Activated naive CD8-positive, alpha-beta T cell treated with anti-CD3 and anti-CD28 coated beads, Interleukin-2, amount 10 ng/mL, durations not matched to agents 7 days and 5 days (primary cell): ENCODE results near the gene PCBP1. TPM values are rescaled to one million over a fixed set of nuclear protein-coding genes. Genes with fewer than 3 reads are reported as not detected.
"Not testable (repeated sequence)": the region's sequence is repeated elsewhere in the genome, so short reads cannot be mapped to it uniquely, and the experiment has no call there.

Experiments
- ATAC-seq: fragments of 150-1000 bp; cut with Tn5 transposase; one replicate; pipeline ENCODE4 v1.10.0; 2021; ENCODE audit warnings: low read depth, moderate library complexity
- POLR2A ChIA-PET: fragments of 350-600 bp; sonication (Branson Sonifier 250); formaldehyde crosslinking; loops from one replicate; lab custom pipeline; 2021; ENCODE audit warnings: antibody characterized with exemption; lab: Charles Lee
- DNase-seq: peaks from one replicate; pipeline ENCODE4 v3.0.0; 2021
- H3K27ac Mint-ChIP-seq: one replicate; pipeline ENCODE4 v1.8.0; 2022; ENCODE audit warnings: mild to moderate bottlenecking, mixed read lengths
- H3K27me3 Mint-ChIP-seq: one replicate; pipeline ENCODE4 v1.8.0; 2022; ENCODE audit warnings: mild to moderate bottlenecking, moderate library complexity, mixed read lengths
- H3K36me3 Mint-ChIP-seq: one replicate; pipeline ENCODE4 v1.8.0; 2021; ENCODE audit warnings: mild to moderate bottlenecking, mixed read lengths
- H3K4me1 Mint-ChIP-seq: one replicate; pipeline ENCODE4 v1.8.0; 2021; ENCODE audit warnings: mixed read lengths
- H3K4me3 Mint-ChIP-seq: one replicate; pipeline ENCODE4 v1.8.0; 2022; ENCODE audit warnings: mild to moderate bottlenecking, moderate library complexity, mixed read lengths
- H3K9me3 Mint-ChIP-seq: one replicate; pipeline ENCODE4 v1.8.0; 2021; ENCODE audit warnings: mixed read lengths
- total RNA-seq, 2 experiments: library from RNA; stranded (reverse); gene quantifications; one replicate each; pipeline ENCODE4 v1.2.3, GENCODE V29; 2021

PCBP1 gene
- total RNA-seq, 2 experiments from 2014 or later = 459 to 467 TPM

GRCh38 chr2:70110397-70110796, 23.1 kb downstream of the PCBP1 start:
- ATAC-seq, H3K9me3 Mint-ChIP-seq, H3K4me3 Mint-ChIP-seq, H3K27me3 Mint-ChIP-seq, H3K36me3 Mint-ChIP-seq: not testable (repeated sequence)
- peaks cover 43% of the 10 kb centered on the region for H3K4me1 Mint-ChIP-seq
- POLR2A ChIA-PET = interaction anchor here (6.4 to 9.3 kb wide), 3 partner anchors 14 to 25 kb away, joined by 114 to 262 read pairs (median 169); partner anchors contain the start of gene PCBP1
- H3K27ac Mint-ChIP-seq = peak overlapping the region; percentile 96
- peak; percentile 16 for DNase-seq

GRCh38 chr2:70111752-70112591, 24.7 kb downstream of the PCBP1 start:
- POLR2A ChIA-PET = interaction anchor here (0.7 to 9.3 kb wide), 4 partner anchors 12 to 30 kb away, joined by 3 to 262 read pairs (median 63); partner anchors contain the start of gene PCBP1
- Mint-ChIP-seq H3K36me3 (no peaks in the 10 kb centered on the region), H3K27me3 (no peaks in the 10 kb centered on the region), H3K27ac (no peak overlapping the region), H3K4me1 (peaks cover 50% of the 10 kb centered on the region), H3K4me3 (no peak overlapping the region), H3K9me3 (no peaks in the 10 kb centered on the region)
- DNase-seq (peak; percentile 18), ATAC-seq (no peak)

GRCh38 chr2:70113359-70114070, 26.2 kb downstream of the PCBP1 start:
- POLR2A ChIA-PET = interaction anchor here (1.2 to 1.6 kb wide), 3 partner anchors 9 to 23 kb away, joined by 3 to 12 read pairs (median 4); no protein-coding TSS in a partner anchor
- H3K36me3 Mint-ChIP-seq = no peaks in the 10 kb centered on the region
- ATAC-seq (no peak), DNase-seq (no peak)
- H3K4me1 Mint-ChIP-seq = peaks cover 40% of the 10 kb centered on the region
- no peaks in the 10 kb centered on the region for H3K9me3 Mint-ChIP-seq
- no peaks in the 10 kb centered on the region for H3K27me3 Mint-ChIP-seq
- peak overlapping the region; percentile 40 for H3K27ac Mint-ChIP-seq
- H3K4me3 Mint-ChIP-seq = no peak overlapping the region

- Mint-ChIP-seq H3K27me3 (no peaks in the 10 kb centered on the region), H3K36me3 (peaks cover 1% of the 10 kb centered on the region), H3K9me3 (peaks cover 1% of the 10 kb centered on the region), H3K27ac (peak overlapping the region; percentile 73), H3K4me3 (peak overlapping the region; percentile 50), H3K4me1 (peaks cover 34% of the 10 kb centered on the region)
- POLR2A ChIA-PET = interaction anchor here (0.8 to 3.0 kb wide), 13 partner anchors 8 to 202 kb away, joined by 3 to 29 read pairs (median 5); partner anchors contain the start of gene PCBP1
- ATAC-seq (peak; percentile 66), DNase-seq (no peak)
Measured at GRCh38 chr2:70115646-70116442, 28.6 kb downstream of the PCBP1 start.

GRCh38 chr2:70116936-70117552, 29.8 kb downstream of the PCBP1 start:
- Mint-ChIP-seq H3K36me3 (peaks cover 1% of the 10 kb centered on the region), H3K4me1 (peaks cover 34% of the 10 kb centered on the region), H3K9me3 (peaks cover 1% of the 10 kb centered on the region), H3K27ac (no peak overlapping the region), H3K4me3 (no peak overlapping the region), H3K27me3 (no peaks in the 10 kb centered on the region)
- POLR2A ChIA-PET = interaction anchor here (1.2 to 3.0 kb wide), 3 partner anchors 17 to 29 kb away, joined by 5 to 29 read pairs (median 20); partner anchors contain the start of gene PCBP1
- DNase-seq (no peak), ATAC-seq (no peak)

- no peak for DNase-seq
- no peaks in the 10 kb centered on the region for H3K27me3 Mint-ChIP-seq
- POLR2A ChIA-PET = interaction anchor here (0.9 to 1.4 kb wide), 3 partner anchors 11 to 30 kb away, joined by 3 to 5 read pairs (median 3); no protein-coding TSS in a partner anchor
- ATAC-seq = no peak
- H3K4me1 Mint-ChIP-seq = peaks cover 46% of the 10 kb centered on the region
- H3K9me3 Mint-ChIP-seq = peaks cover 1% of the 10 kb centered on the region
- H3K36me3 Mint-ChIP-seq = peaks cover 1% of the 10 kb centered on the region
- peak overlapping the region; percentile 18 for H3K4me3 Mint-ChIP-seq
- peak overlapping the region; percentile 86 for H3K27ac Mint-ChIP-seq
Measured at GRCh38 chr2:70118798-70119454, 31.6 kb downstream of the PCBP1 start.

GRCh38 chr2:70121627-70122372, 34.5 kb downstream of the PCBP1 start:
- H3K9me3 Mint-ChIP-seq = peaks cover 1% of the 10 kb centered on the region
- peaks cover 1% of the 10 kb centered on the region for H3K36me3 Mint-ChIP-seq
- peaks cover 54% of the 10 kb centered on the region for H3K4me1 Mint-ChIP-seq
- POLR2A ChIA-PET = interaction anchor here (0.6 to 7.4 kb wide), 7 partner anchors 9 to 604 kb away, joined by 3 to 216 read pairs (median 7); partner anchors contain the start of gene PCBP1
- no peak for ATAC-seq
- H3K27me3 Mint-ChIP-seq = no peaks in the 10 kb centered on the region
- peak overlapping the region; percentile 52 for H3K27ac Mint-ChIP-seq
- H3K4me3 Mint-ChIP-seq = no peak overlapping the region
- no peak for DNase-seq

- Mint-ChIP-seq H3K4me3 (no peak overlapping the region), H3K9me3 (peaks cover 1% of the 10 kb centered on the region), H3K27ac (peak overlapping the region; percentile 72), H3K27me3 (no peaks in the 10 kb centered on the region), H3K4me1 (peaks cover 55% of the 10 kb centered on the region), H3K36me3 (peaks cover 1% of the 10 kb centered on the region)
- no peak for ATAC-seq
- no peak for DNase-seq
- POLR2A ChIA-PET = interaction anchor here (0.6 to 7.4 kb wide), 7 partner anchors 9 to 605 kb away, joined by 3 to 216 read pairs (median 7); partner anchors contain the start of gene PCBP1
Measured at GRCh38 chr2:70122470-70122869, 35.2 kb downstream of the PCBP1 start.

- Mint-ChIP-seq H3K27me3 (no peaks in the 10 kb centered on the region), H3K4me3 (peak overlapping the region; percentile 85), H3K9me3 (peaks cover 1% of the 10 kb centered on the region), H3K36me3 (peaks cover 1% of the 10 kb centered on the region), H3K4me1 (peaks cover 57% of the 10 kb centered on the region), H3K27ac (peak overlapping the region; percentile 94)
- POLR2A ChIA-PET = interaction anchor here (0.9 to 7.4 kb wide), 8 partner anchors 8 to 33 kb away, joined by 3 to 216 read pairs (median 36); partner anchors contain the start of gene PCBP1
- ATAC-seq (no peak), DNase-seq (peak; percentile 29)
Measured at GRCh38 chr2:70123051-70123828, 36.0 kb downstream of the PCBP1 start.

- H3K27ac Mint-ChIP-seq = peak overlapping the region; percentile 94
- no peaks in the 10 kb centered on the region for H3K27me3 Mint-ChIP-seq
- H3K4me1 Mint-ChIP-seq = peaks cover 56% of the 10 kb centered on the region
- ATAC-seq (no peak), DNase-seq (peak; percentile 37)
- POLR2A ChIA-PET = interaction anchor here (0.9 to 7.4 kb wide), 9 partner anchors 8 to 210 kb away, joined by 3 to 216 read pairs (median 28); partner anchors contain the start of gene PCBP1
- H3K36me3 Mint-ChIP-seq = peaks cover 1% of the 10 kb centered on the region
- peak overlapping the region; percentile 85 for H3K4me3 Mint-ChIP-seq
- peaks cover 1% of the 10 kb centered on the region for H3K9me3 Mint-ChIP-seq
Measured at GRCh38 chr2:70123829-70124116, 36.5 kb downstream of the PCBP1 start.
